Gastroesophageal sphincter (tissue), 4 donors: ENCODE measurements around the gene NAIF1. TPM values are rescaled to one million over a fixed set of nuclear protein-coding genes. Genes with fewer than 3 reads are reported as not detected.

Experiments used
- ATAC-seq: fragments of 150-250 bp; one replicate; pipeline ENCODE4 v1.9.1; 2016; ENCODE audit warnings: mild to moderate bottlenecking, moderate library complexity
- H3K27ac ChIP-seq, 4 donors: fragments of 200-600 bp; sonication (generic) in 3 of 4; 1 replicate in 3 of 4; 2 replicates in 1 of 4; pipeline ENCODE4 v1.5.1; 2016 to 2019
- H3K27me3 ChIP-seq: fragments of 200-600 bp; sonication (generic); one replicate; pipeline ENCODE4 v1.5.1; 2019
- H3K36me3 ChIP-seq, 2 donors: fragments of 200-600 bp; sonication (generic); one replicate each; pipeline ENCODE4 v1.5.1; 2019; ENCODE audit warnings: control low read depth in 1 of 2
- H3K4me1 ChIP-seq, 3 donors: fragments of 200-600 bp; sonication (generic); 1 replicate in 2 of 3; 2 replicates in 1 of 3; pipeline ENCODE4 v1.5.1; 2016 to 2019; ENCODE audit warnings: control low read depth in 2 of 3
- H3K4me3 ChIP-seq, 2 donors: fragments of 200-600 bp; sonication (generic); one replicate each; pipeline ENCODE4 v1.5.1; 2019; ENCODE audit warnings: mild to moderate bottlenecking in 1 of 2, moderate library complexity in 1 of 2
- H3K9me3 ChIP-seq, 3 donors: fragments of 200-600 bp; sonication (generic); one replicate each; pipeline ENCODE4 v1.5.1; 2017 to 2019; ENCODE audit warnings: control low read depth in 2 of 3
- CTCF ChIP-seq, 4 experiments: fragments of 200-600 bp in 2 of 4; fragments of 450-650 bp in 2 of 4; sonication (generic) in 1 of 4; IDR thresholded peaks; one replicate each; pipeline ENCODE4 v1.5.1; 2017 to 2019; ENCODE audit warnings: antibody characterized with exemption in 4 of 4, mild to moderate bottlenecking in 2 of 4, moderate library complexity in 2 of 4
- EP300 ChIP-seq: sonication (generic); formaldehyde crosslinking; IDR thresholded peaks from one replicate; pipeline ENCODE4 v1.6.1; 2017; ENCODE audit warnings: antibody characterized with exemption, mild to moderate bottlenecking
- POLR2A ChIP-seq, 2 donors: fragments of 450-650 bp; IDR thresholded peaks; one replicate each; pipeline ENCODE4 v1.6.1; 2017; ENCODE audit warnings: antibody characterized with exemption in 2 of 2, mild to moderate bottlenecking in 2 of 2, moderate library complexity in 1 of 2
- POLR2AphosphoS5 ChIP-seq: sonication (generic); formaldehyde crosslinking; IDR thresholded peaks from one replicate; pipeline ENCODE4 v1.6.1; 2017; ENCODE audit warnings: antibody characterized with exemption
- WGBS, 2 donors: methylation state at CpG; one replicate each; pipeline ENCODE4 v1.1.5; 2018; ENCODE audit warnings: low coverage in 1 of 2; 5-methylcytosine and 5-hydroxymethylcytosine counted together
- total RNA-seq, 4 donors: library from RNA; depleted of rRNA; stranded (reverse); fragments of >200 nt; gene quantifications; one replicate each; pipeline ENCODE4 v1.1.0, GENCODE V29; 2016

The NAIF1 gene
- total RNA-seq, 4 donors from 2014 or later: 5.3 to 11.4 (median 8.6) TPM

- H3K27ac ChIP-seq: peak overlapping the region in 3 of 4 donors; percentile 72 to 74 (median 73)
- peaks cover 0 to 71% (median 30%) of the 10 kb centered on the region in 3 donors for H3K4me1 ChIP-seq
- H3K9me3 ChIP-seq: no peaks in the 10 kb centered on the region
- no peaks in the 10 kb centered on the region for H3K27me3 ChIP-seq
- no peak for ATAC-seq
- no peak overlapping the region for H3K4me3 ChIP-seq
- no peak for TF ChIP-seq CTCF (IDR thresholded peaks at IDR 0.05)
- TF ChIP-seq POLR2AphosphoS5: no peak
- TF ChIP-seq EP300: no peak
- TF ChIP-seq POLR2A (IDR thresholded peaks at IDR 0.05): no peak
- no peaks in the 10 kb centered on the region for H3K36me3 ChIP-seq
- 80 to 91% methylated on average over 1 to 3 of the region's 5 CpGs for WGBS, 2 donors
Measured at GRCh38 chr9:128080206-128080605, 13.1 kb upstream of the NAIF1 start.

- no peak for ATAC-seq
- peaks cover 0 to 78% (median 37%) of the 10 kb centered on the region in 3 donors for H3K4me1 ChIP-seq
- WGBS, 2 donors: 63 to 66% methylated on average over 9 to 10 of the region's 11 CpGs
- H3K27ac ChIP-seq: peak overlapping the region in 2 of 4 donors; percentile 7 to 12
- H3K4me3 ChIP-seq: no peak overlapping the region
- H3K27me3 ChIP-seq: no peaks in the 10 kb centered on the region
- no peaks in the 10 kb centered on the region for H3K9me3 ChIP-seq
- no peak for TF ChIP-seq POLR2A (IDR thresholded peaks at IDR 0.05)
- no peak for TF ChIP-seq EP300
- TF ChIP-seq POLR2AphosphoS5: no peak
- TF ChIP-seq CTCF (IDR thresholded peaks at IDR 0.05): no peak
- H3K36me3 ChIP-seq: no peaks in the 10 kb centered on the region
Measured at GRCh38 chr9:128078504-128079434, 11.6 kb upstream of the NAIF1 start.

- Histone ChIP-seq H3K9me3 (no peaks in the 10 kb centered on the region), H3K27me3 (no peaks in the 10 kb centered on the region), H3K4me1 (peaks cover 0 to 84% (median 40%) of the 10 kb centered on the region in 3 donors), H3K36me3 (no peaks in the 10 kb centered on the region), H3K27ac (peak overlapping the region in 2 of 4 donors; percentile 7 to 12), H3K4me3 (no peak overlapping the region)
- TF ChIP-seq POLR2A (IDR thresholded peaks at IDR 0.05) (no peak), CTCF (IDR thresholded peaks at IDR 0.05) (no peak), EP300 (no peak), POLR2AphosphoS5 (no peak)
- WGBS, 2 donors: 88 to 100% methylated on average over 4 to 7 of the region's 7 CpGs
- ATAC-seq: no peak
Measured at GRCh38 chr9:128077847-128078503, 10.9 kb upstream of the NAIF1 start.

- no peaks in the 10 kb centered on the region for H3K27me3 ChIP-seq
- no peak overlapping the region for H3K4me3 ChIP-seq
- 56 to 68% methylated on average over 6 of the region's 7 CpGs for WGBS, 2 donors
- H3K36me3 ChIP-seq: no peaks in the 10 kb centered on the region
- TF ChIP-seq POLR2AphosphoS5 (no peak), POLR2A (IDR thresholded peaks at IDR 0.05) (no peak), EP300 (no peak), CTCF (IDR thresholded peaks at IDR 0.05) (no peak)
- H3K27ac ChIP-seq: peak overlapping the region; percentile 82 to 99 (median 88)
- peaks cover 0 to 89% (median 29%) of the 10 kb centered on the region in 3 donors for H3K4me1 ChIP-seq
- ATAC-seq: peak; percentile 40
- H3K9me3 ChIP-seq: no peaks in the 10 kb centered on the region
Measured at GRCh38 chr9:128073253-128073886, 6.2 kb upstream of the NAIF1 start.
